Astrocyte of the spinal cord (primary cell): ENCODE results near the gene MAP6D1.

Experiments
- DNase-seq: peaks from one replicate; pipeline ENCODE4 v3.0.0; 2011; ENCODE audit warnings: low read depth, low spot score
- H3K4me3 ChIP-seq: 2 replicates; pipeline ENCODE4 v1.5.1; 2011; ENCODE audit warnings: low read depth, mild to moderate bottlenecking, low read length, moderate library complexity
- CTCF ChIP-seq: IDR thresholded peaks from 2 replicates; pipeline ENCODE4 v1.5.1; 2012; ENCODE audit warnings: low read depth, mild to moderate bottlenecking, low read length, inconsistent platforms
- in situ Hi-C: cut with HindIII; loops from 2 replicates; pipeline ENCODE4 v1.10.0; 2017; ENCODE audit warnings: low sequenced_read_pairs

The MAP6D1 gene

GRCh38 chr3:183807209-183807728 is 18.1 kb downstream of the MAP6D1 start:
- in situ Hi-C loops, result no loop called here
- H3K4me3 ChIP-seq, result no peak overlapping the region
- no peak for DNase-seq
- TF ChIP-seq CTCF, result no peak

GRCh38 chr3:183802989-183803388 is 22.4 kb downstream of the MAP6D1 start:
- H3K4me3 ChIP-seq, result no peak overlapping the region
- no peak for TF ChIP-seq CTCF
- in situ Hi-C loops, result no loop called here
- no peak for DNase-seq

- in situ Hi-C loops, result no loop called here
- DNase-seq, result no peak
- no peak overlapping the region for H3K4me3 ChIP-seq
- no peak for TF ChIP-seq CTCF
Observed at GRCh38 chr3:183801601-183802000, 23.8 kb downstream of the MAP6D1 start.

GRCh38 chr3:183800243-183800863 is 25.0 kb downstream of the MAP6D1 start:
- H3K4me3 ChIP-seq, result no peak overlapping the region
- TF ChIP-seq CTCF, result no peak
- no peak for DNase-seq
- in situ Hi-C loops, result no loop called here

- H3K4me3 ChIP-seq, result no peak overlapping the region
- TF ChIP-seq CTCF, result no peak
- in situ Hi-C loops, result no loop called here
- no peak for DNase-seq
Observed at GRCh38 chr3:183799461-183799860, 25.9 kb downstream of the MAP6D1 start.

- no peak for TF ChIP-seq CTCF
- in situ Hi-C loops, result no loop called here
- DNase-seq, result no peak
Observed at GRCh38 chr3:183797996-183798395, 27.4 kb downstream of the MAP6D1 start.

More at GRCh38 chr3:183797996-183798395, 27.4 kb downstream of the MAP6D1 start:
- no peak overlapping the region for H3K4me3 ChIP-seq
